22Rv1 (cell line): ENCODE data around the gene ZMAT5.

ENCODE experiments used
- H3K27ac ChIP-seq: fragments of 450-650 bp; 2 replicates; pipeline ENCODE4 v1.5.1; 2017
- CTCF ChIP-seq: fragments of 450-650 bp; IDR thresholded peaks from 2 replicates; pipeline ENCODE4 v1.5.1; 2017; ENCODE audit warnings: mild to moderate bottlenecking
- ZFX ChIP-seq: fragments of 450-650 bp; IDR thresholded peaks from 2 replicates; pipeline ENCODE4 v1.6.1; 2017; ENCODE audit warnings: antibody characterized with exemption, borderline replicate concordance

The ZMAT5 gene

GRCh38 chr22:29715240-29715639 lies 51.6 kb downstream of the ZMAT5 start:
- TF ChIP-seq ZFX: no peak
- TF ChIP-seq CTCF: no peak
- no peak overlapping the region for H3K27ac ChIP-seq

- no peak overlapping the region for H3K27ac ChIP-seq
- TF ChIP-seq ZFX: no peak
- no peak for TF ChIP-seq CTCF
Measured at GRCh38 chr22:29713156-29713727, 53.6 kb downstream of the ZMAT5 start.

- TF ChIP-seq CTCF: no peak
- TF ChIP-seq ZFX: no peak
Measured at GRCh38 chr22:29712119-29712518, 54.7 kb downstream of the ZMAT5 start.

GRCh38 chr22:29710922-29711593 lies 55.7 kb downstream of the ZMAT5 start:
- TF ChIP-seq ZFX: no peak
- TF ChIP-seq CTCF: no peak
- H3K27ac ChIP-seq: no peak overlapping the region

More at GRCh38 chr22:29712119-29712518, 54.7 kb downstream of the ZMAT5 start:
- no peak overlapping the region for H3K27ac ChIP-seq

- TF ChIP-seq CTCF: no peak
- TF ChIP-seq ZFX: no peak
- no peak overlapping the region for H3K27ac ChIP-seq
Measured at GRCh38 chr22:29710193-29710592, 56.6 kb downstream of the ZMAT5 start.

- TF ChIP-seq ZFX (no peak), CTCF (no peak)
Measured at GRCh38 chr22:29707471-29707870, 59.3 kb downstream of the ZMAT5 start.

GRCh38 chr22:29707010-29707409 lies 59.8 kb downstream of the ZMAT5 start:
- no peak overlapping the region for H3K27ac ChIP-seq
- no peak for TF ChIP-seq CTCF

More at GRCh38 chr22:29707471-29707870, 59.3 kb downstream of the ZMAT5 start:
- no peak overlapping the region for H3K27ac ChIP-seq
